ENCODE data around the gene ZSCAN31.
"Not testable (repeated sequence)": the region's sequence is repeated elsewhere in the genome, so short reads cannot be mapped to it uniquely, and the experiment has no call there.

Gene ZSCAN31

DNA sequence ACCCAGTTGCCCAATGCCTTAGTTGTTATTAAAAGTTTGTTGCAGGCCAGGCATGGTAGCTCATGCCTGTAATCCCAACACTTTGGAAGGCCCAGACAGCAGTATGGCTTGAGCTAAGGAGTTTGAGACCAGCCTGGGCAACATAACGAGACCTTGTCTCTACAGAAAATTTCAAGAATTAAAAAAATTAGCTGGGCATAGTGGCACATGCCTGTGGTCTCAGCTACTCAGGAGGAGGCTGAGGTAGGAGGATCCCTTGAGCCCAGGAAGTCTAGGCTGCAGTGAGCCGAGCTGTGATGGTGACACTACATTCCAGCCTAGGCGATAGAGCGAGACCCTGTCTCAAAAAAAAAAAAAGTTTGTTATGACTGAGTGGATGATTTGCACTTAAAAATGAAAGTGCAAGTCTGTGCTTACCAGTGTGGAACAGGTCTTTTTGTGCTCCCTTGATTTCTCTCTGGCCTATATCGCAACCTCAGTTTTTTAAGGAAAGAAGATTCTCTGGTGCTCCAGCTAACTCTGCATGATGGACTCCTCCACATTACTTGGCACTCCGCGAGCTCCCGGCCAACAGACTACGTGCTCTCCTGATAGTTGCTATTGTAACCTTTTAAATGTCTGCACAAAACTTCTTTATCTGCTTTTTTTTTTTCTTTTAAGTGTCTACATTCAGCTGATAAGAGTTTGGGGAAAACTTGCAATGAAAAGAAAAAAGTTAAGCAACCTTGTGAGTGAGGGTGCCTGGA is 35.9 kb upstream of the ZSCAN31 start:
- ChIA-PET CTCF (no interaction called here), POLR2A (interaction anchor here (0.7 kb wide), 1 partner anchor 34 kb away, joined by 3 read pairs; no protein-coding TSS in a partner anchor)
- no peak for TF ChIP-seq L3MBTL2 (conservative IDR thresholded peaks at IDR 0.05)
- TF ChIP-seq ARNT (IDR thresholded peaks at IDR 0.05), result no peak
- TF ChIP-seq FOXA1 (IDR thresholded peaks at IDR 0.05), result no peak
- TF ChIP-seq HDGF (IDR thresholded peaks at IDR 0.05; ENCODE audit: borderline replicate concordance), result no peak
- no peak for DNase-seq (ENCODE audit: extremely low spot score)

DNA sequence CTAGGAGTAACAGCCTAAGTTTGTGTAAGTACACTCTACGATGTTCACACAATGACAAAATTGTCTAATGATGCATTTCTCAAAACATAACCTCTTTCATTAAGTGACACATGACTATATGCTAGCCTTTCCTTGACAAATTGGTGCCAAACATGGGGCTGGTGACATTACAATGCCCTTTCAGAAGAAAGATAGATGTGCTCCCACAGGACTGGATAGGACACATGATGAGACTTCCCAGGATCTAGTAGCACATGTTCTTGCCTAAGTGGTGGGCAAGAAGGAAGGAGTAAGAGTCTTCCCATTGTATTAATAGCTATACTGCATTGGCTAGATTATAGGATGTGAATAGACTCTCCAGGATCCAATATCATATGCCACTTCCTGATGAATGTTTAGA is 35.3 kb upstream of the ZSCAN31 start:
- POLR2A ChIA-PET, result no interaction called here
- no peak for TF ChIP-seq TARDBP (IDR thresholded peaks at IDR 0.05)
- TF ChIP-seq, protein P1, sequence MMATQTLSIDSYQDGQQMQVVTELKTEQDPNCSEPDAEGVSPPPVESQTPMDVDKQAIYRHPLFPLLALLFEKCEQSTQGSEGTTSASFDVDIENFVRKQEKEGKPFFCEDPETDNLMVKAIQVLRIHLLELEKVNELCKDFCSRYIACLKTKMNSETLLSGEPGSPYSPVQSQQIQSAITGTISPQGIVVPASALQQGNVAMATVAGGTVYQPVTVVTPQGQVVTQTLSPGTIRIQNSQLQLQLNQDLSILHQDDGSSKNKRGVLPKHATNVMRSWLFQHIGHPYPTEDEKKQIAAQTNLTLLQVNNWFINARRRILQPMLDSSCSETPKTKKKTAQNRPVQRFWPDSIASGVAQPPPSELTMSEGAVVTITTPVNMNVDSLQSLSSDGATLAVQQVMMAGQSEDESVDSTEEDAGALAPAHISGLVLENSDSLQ (IDR thresholded peaks at IDR 0.05), result no peak
- no peak for TF ChIP-seq SUZ12 (IDR thresholded peaks at IDR 0.05)
- no peak for TF ChIP-seq ELF4 (IDR thresholded peaks at IDR 0.05)
- TF ChIP-seq CTBP1 (IDR thresholded peaks at IDR 0.05; ENCODE audit: borderline replicate concordance), result no peak
- TF ChIP-seq FOXM1 (IDR thresholded peaks at IDR 0.05; ENCODE audit: borderline replicate concordance), result no peak
- no peak for DNase-seq (ENCODE audit: extremely low spot score)
- CTCF ChIA-PET, result no interaction called here

DNA sequence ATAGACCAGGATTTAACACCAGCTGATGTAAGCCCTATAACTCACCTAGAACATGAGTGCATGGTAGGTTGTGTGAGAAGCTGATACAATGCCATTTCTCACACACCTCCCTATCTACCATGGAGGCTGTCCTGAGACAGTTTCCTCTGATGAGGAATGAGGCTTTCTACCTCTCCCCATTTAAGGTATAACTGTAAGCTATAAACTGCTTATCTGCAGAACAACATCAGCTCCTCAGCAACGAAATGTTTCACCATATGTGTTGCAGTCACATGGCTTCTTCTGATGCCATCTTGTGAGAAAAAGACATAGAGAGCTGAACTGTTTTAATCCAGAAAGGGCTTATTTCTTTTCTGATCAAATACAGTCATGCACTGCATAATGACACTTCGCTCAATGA is 34.5 kb upstream of the ZSCAN31 start:
- TF ChIP-seq NFRKB (IDR thresholded peaks at IDR 0.05) (no peak), ELF4 (IDR thresholded peaks at IDR 0.05) (no peak), BHLHE40 (IDR thresholded peaks at IDR 0.05; ENCODE audit: borderline replicate concordance) (no peak), FOXK2 (IDR thresholded peaks at IDR 0.05) (no peak), HDGF (IDR thresholded peaks at IDR 0.05; ENCODE audit: borderline replicate concordance) (no peak), TARDBP (IDR thresholded peaks at IDR 0.05) (no peak), ARNT (IDR thresholded peaks at IDR 0.05) (no peak), FOXA1 (IDR thresholded peaks at IDR 0.05) (no peak), L3MBTL2 (conservative IDR thresholded peaks at IDR 0.05) (no peak)
- TF ChIP-seq, protein P1 (IDR thresholded peaks at IDR 0.05), result no peak
- DNase-seq (ENCODE audit: extremely low spot score), result no peak
- POLR2A ChIA-PET, result interaction anchor here (0.9 kb wide), 1 partner anchor 216 kb away, joined by 3 read pairs; no protein-coding TSS in a partner anchor
- CTCF ChIA-PET, result no interaction called here

DNA sequence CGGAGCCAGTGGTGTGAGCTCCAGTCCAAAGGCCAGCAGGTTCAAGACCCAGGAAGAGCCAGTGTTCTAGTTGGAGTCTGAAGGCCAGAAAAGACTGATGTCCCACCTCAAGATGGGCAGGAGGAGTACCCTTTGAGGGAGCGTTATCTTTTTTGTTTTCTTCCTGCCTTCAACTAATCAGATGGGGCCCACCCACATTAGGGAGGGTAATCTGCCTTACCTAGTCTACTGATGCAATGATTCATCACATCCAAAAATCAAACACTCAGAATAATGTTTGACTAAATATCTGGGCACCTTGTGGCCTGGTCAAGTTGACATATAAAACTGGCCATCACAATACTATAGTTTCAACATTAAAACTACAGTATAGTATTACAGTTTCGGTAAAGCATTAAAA is 33.5 kb upstream of the ZSCAN31 start:
- ChIA-PET POLR2A (no interaction called here), CTCF (no interaction called here)
- TF ChIP-seq NFRKB (IDR thresholded peaks at IDR 0.05) (no peak), ZNF384 (IDR thresholded peaks at IDR 0.05) (no peak), LEF1 (IDR thresholded peaks at IDR 0.05; ENCODE audit: borderline replicate concordance) (no peak), ARNT (IDR thresholded peaks at IDR 0.05) (no peak), ELF4 (IDR thresholded peaks at IDR 0.05) (no peak), FOXK2 (IDR thresholded peaks at IDR 0.05) (no peak), L3MBTL2 (conservative IDR thresholded peaks at IDR 0.05) (no peak), BHLHE40 (IDR thresholded peaks at IDR 0.05; ENCODE audit: borderline replicate concordance) (no peak), TARDBP (IDR thresholded peaks at IDR 0.05) (no peak), SUZ12 (IDR thresholded peaks at IDR 0.05) (no peak), FOXM1 (IDR thresholded peaks at IDR 0.05; ENCODE audit: borderline replicate concordance) (no peak), CTBP1 (IDR thresholded peaks at IDR 0.05; ENCODE audit: borderline replicate concordance) (no peak), SP1 (IDR thresholded peaks at IDR 0.05) (no peak), FOXA1 (IDR thresholded peaks at IDR 0.05) (no peak), HDGF (IDR thresholded peaks at IDR 0.05; ENCODE audit: borderline replicate concordance) (no peak)
- DNase-seq (ENCODE audit: extremely low spot score), result no peak

DNA sequence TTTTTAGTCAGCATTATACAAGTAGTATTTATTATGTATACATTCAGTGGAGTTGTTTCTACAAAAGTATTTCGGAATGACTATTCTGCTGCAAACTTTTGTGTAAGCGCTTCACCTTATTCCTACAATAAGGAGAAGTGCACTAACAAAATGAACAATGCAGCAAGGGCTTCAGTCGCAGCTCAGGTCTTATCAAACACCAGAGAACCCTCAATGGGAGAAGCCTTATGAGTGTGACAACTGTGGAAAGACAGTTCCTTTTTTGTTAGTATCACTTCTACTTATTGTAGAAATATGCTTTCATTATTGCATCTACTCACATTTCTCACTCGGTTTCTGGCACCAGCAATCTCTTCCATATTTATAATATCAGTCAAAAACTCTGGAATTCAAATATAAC is 32.6 kb upstream of the ZSCAN31 start:
- CTCF ChIA-PET, result no interaction called here
- POLR2A ChIA-PET, result no interaction called here
- TF ChIP-seq NFRKB (IDR thresholded peaks at IDR 0.05) (no peak), FOXA1 (IDR thresholded peaks at IDR 0.05) (no peak), SUZ12 (IDR thresholded peaks at IDR 0.05) (no peak), ELF4 (IDR thresholded peaks at IDR 0.05) (no peak), ARNT (IDR thresholded peaks at IDR 0.05) (no peak), LEF1 (IDR thresholded peaks at IDR 0.05; ENCODE audit: borderline replicate concordance) (no peak), CTBP1 (IDR thresholded peaks at IDR 0.05; ENCODE audit: borderline replicate concordance) (no peak), HDGF (IDR thresholded peaks at IDR 0.05; ENCODE audit: borderline replicate concordance) (no peak)
- TF ChIP-seq, protein P1 (IDR thresholded peaks at IDR 0.05), result no peak
- no peak for DNase-seq (ENCODE audit: extremely low spot score)

DNA sequence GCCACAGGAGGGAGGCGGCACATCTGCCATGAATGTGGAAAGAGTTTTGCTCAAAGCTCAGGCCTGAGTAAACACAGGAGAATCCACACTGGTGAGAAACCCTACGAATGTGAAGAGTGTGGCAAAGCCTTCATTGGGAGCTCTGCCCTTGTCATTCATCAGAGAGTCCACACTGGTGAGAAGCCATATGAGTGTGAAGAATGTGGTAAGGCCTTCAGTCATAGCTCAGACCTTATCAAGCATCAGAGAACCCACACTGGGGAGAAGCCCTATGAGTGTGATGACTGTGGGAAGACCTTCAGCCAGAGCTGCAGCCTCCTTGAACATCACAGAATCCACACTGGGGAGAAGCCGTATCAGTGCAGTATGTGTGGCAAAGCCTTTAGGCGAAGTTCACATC is 29.6 kb upstream of the ZSCAN31 start:
- DNase-seq (ENCODE audit: extremely low spot score); POLR2A ChIA-PET: not testable (repeated sequence)
- CTCF ChIA-PET, result interaction anchor here (0.7 kb wide), 1 partner anchor 10 kb away, joined by 3 read pairs; no protein-coding TSS in a partner anchor

DNA sequence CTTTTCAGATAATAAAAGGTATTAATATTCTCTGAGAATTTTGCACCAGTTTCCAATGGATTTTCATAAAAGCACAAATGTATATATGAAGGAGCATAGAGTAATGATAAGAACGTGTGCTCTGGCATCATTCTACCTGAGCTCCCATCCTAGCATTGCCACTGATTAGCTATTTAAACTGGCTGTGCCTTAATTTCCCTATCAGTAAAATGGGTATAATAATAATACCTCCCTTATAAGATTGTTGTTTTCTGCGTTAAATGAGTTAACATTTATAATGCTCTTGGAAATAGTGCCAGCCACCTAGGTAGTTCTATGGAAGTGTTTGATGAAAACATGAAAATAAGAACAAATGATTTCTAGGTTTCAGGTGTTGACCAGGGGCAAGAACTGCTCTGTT is 25.0 kb upstream of the ZSCAN31 start:
- ChIA-PET CTCF (no interaction called here), POLR2A (no interaction called here)
- DNase-seq (ENCODE audit: extremely low spot score), result no peak
- TF ChIP-seq FOXM1 (IDR thresholded peaks at IDR 0.05; ENCODE audit: borderline replicate concordance) (no peak), ARNT (IDR thresholded peaks at IDR 0.05) (no peak), SUZ12 (IDR thresholded peaks at IDR 0.05) (no peak), L3MBTL2 (conservative IDR thresholded peaks at IDR 0.05) (no peak), BHLHE40 (IDR thresholded peaks at IDR 0.05; ENCODE audit: borderline replicate concordance) (no peak), NFRKB (IDR thresholded peaks at IDR 0.05) (no peak), ELF4 (IDR thresholded peaks at IDR 0.05) (no peak), HDGF (IDR thresholded peaks at IDR 0.05; ENCODE audit: borderline replicate concordance) (no peak), CTBP1 (IDR thresholded peaks at IDR 0.05; ENCODE audit: borderline replicate concordance) (no peak)
- TF ChIP-seq, protein P1 (IDR thresholded peaks at IDR 0.05), result no peak

DNA sequence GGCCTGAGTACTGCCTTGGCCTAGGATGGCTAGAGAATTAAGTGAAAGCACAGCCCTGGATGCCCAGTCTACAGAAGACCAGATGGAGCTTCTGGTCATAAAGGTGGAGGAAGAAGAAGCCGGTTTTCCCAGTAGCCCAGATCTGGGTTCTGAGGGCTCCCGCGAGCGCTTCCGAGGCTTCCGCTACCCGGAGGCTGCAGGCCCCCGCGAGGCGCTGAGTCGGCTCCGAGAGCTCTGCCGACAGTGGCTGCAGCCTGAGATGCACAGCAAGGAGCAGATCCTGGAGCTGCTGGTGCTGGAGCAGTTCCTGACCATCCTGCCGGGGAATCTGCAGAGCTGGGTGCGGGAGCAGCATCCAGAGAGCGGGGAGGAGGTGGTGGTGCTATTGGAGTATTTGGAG is 23.6 kb upstream of the ZSCAN31 start:
- POLR2A ChIA-PET, CTCF ChIA-PET: not testable (repeated sequence)

More for the DNA sequence above, 23.6 kb upstream of the ZSCAN31 start:
- not testable (repeated sequence) for DNase-seq (ENCODE audit: extremely low spot score)

Data from HEK293T (cell line).